Measurements from ENCODE around the gene QKI.
A peak's percentile ranks its signal among the peaks of the same experiment; 100 is the strongest.

Gene QKI

GRCh38 chr6:163444077-163444476 is 29.6 kb downstream of the QKI start:
- no peak for TF ChIP-seq CTCF (IDR thresholded peaks at IDR 0.05; ENCODE audit: control insufficient read depth, insufficient read depth, low read depth, low read length, missing control alignments)
- no peak for DNase-seq (ENCODE audit: low read depth)

GRCh38 chr6:163446549-163446948 is 32.0 kb downstream of the QKI start:
- no peak overlapping the region for H3K4me3 ChIP-seq (ENCODE audit: control insufficient read depth, low read depth, low read length)
- TF ChIP-seq CTCF (IDR thresholded peaks at IDR 0.05; ENCODE audit: control insufficient read depth, insufficient read depth, low read depth, low read length, missing control alignments): no peak
- DNase-seq (ENCODE audit: low read depth): no peak

More at GRCh38 chr6:163444077-163444476, 29.6 kb downstream of the QKI start:
- H3K4me3 ChIP-seq (ENCODE audit: control insufficient read depth, low read depth, low read length): no peak overlapping the region

- no peak for TF ChIP-seq CTCF (IDR thresholded peaks at IDR 0.05; ENCODE audit: control insufficient read depth, insufficient read depth, low read depth, low read length, missing control alignments)
- no peak overlapping the region for H3K4me3 ChIP-seq (ENCODE audit: control insufficient read depth, low read depth, low read length)
- DNase-seq (ENCODE audit: low read depth): no peak
Observed at GRCh38 chr6:163449076-163449475, 34.6 kb downstream of the QKI start.

- H3K4me3 ChIP-seq (ENCODE audit: control insufficient read depth, low read depth, low read length): no peak overlapping the region
- no peak for DNase-seq (ENCODE audit: low read depth)
- no peak for TF ChIP-seq CTCF (IDR thresholded peaks at IDR 0.05; ENCODE audit: control insufficient read depth, insufficient read depth, low read depth, low read length, missing control alignments)
Observed at GRCh38 chr6:163454425-163454824, 39.9 kb downstream of the QKI start.

GRCh38 chr6:163455552-163455951 is 41.0 kb downstream of the QKI start:
- DNase-seq (ENCODE audit: low read depth): no peak
- no peak for TF ChIP-seq CTCF (IDR thresholded peaks at IDR 0.05; ENCODE audit: control insufficient read depth, insufficient read depth, low read depth, low read length, missing control alignments)
- no peak overlapping the region for H3K4me3 ChIP-seq (ENCODE audit: control insufficient read depth, low read depth, low read length)

- no peak for TF ChIP-seq CTCF (IDR thresholded peaks at IDR 0.05; ENCODE audit: control insufficient read depth, insufficient read depth, low read depth, low read length, missing control alignments)
- no peak overlapping the region for H3K4me3 ChIP-seq (ENCODE audit: control insufficient read depth, low read depth, low read length)
- peak; percentile 67 for DNase-seq (ENCODE audit: low read depth)
Observed at GRCh38 chr6:163457637-163458561, 43.4 kb downstream of the QKI start.

Data from AG09309 (cell line).